A549 (cell line): ENCODE results near the gene IL22. TPM values are rescaled to one million over a fixed set of nuclear protein-coding genes. Genes with fewer than 3 reads are reported as not detected.

Experiments used
- ATAC-seq, 2 experiments: fragments of 200-7000 bp in 1 of 2; fragments of >200 bp in 1 of 2; cut with Nextera tagmentation in 1 of 2; cut with Tn5 transposase in 1 of 2; 3 replicates each; pipeline versions ENCODE4 v1.8.0 to v1.9.1; 2018 to 2020; ENCODE audit warnings: mild to moderate bottlenecking in 1 of 2, moderate library complexity in 1 of 2
- CTCF ChIA-PET: fragments of 300-600 bp; sonication (Branson Sonifier 250); formaldehyde crosslinking; extraction: SDS; loops from one replicate; lab custom pipeline; 2021; ENCODE audit warnings: antibody characterized with exemption, inconsistent platforms; lab: Yijun Ruan, JAX
- POLR2A ChIA-PET: fragments of 350-600 bp; formaldehyde crosslinking; extraction: SDS; loops from one replicate; lab custom pipeline; 2021; ENCODE audit warnings: antibody characterized with exemption, inconsistent platforms; lab: Yijun Ruan, JAX
- DNase-seq, 2 experiments: peaks; one replicate each; pipeline versions ENCODE4 v3.0.0 to v3.0.0-alpha.2; 2011 to 2016; ENCODE audit warnings: low read depth in 1 of 2, low spot score in 1 of 2
- FAIRE-seq: peaks from 2 replicates; lab custom pipeline; 2011; peaks lifted over from hg19 to GRCh38; lab: Jason Lieb, UNC
- H3K27ac ChIP-seq, 2 experiments: fragments of >200 bp; sonication (Bioruptor Twin); formaldehyde crosslinking; 3 replicates each; pipeline ENCODE4 v1.5.1; 2016 to 2017
- H3K4me1 ChIP-seq: fragments of >200 bp; sonication (Bioruptor Twin); formaldehyde crosslinking; 3 replicates; pipeline ENCODE4 v1.6.1; 2016
- H3K4me2 ChIP-seq: fragments of >200 bp; sonication (Bioruptor Twin); formaldehyde crosslinking; 3 replicates; pipeline ENCODE4 v1.6.1; 2016
- H3K4me3 ChIP-seq: fragments of >200 bp; sonication (Bioruptor Twin); formaldehyde crosslinking; 3 replicates; pipeline ENCODE4 v1.5.1; 2016
- H3K9me3 ChIP-seq: fragments of >200 bp; sonication (Bioruptor Twin); formaldehyde crosslinking; 3 replicates; pipeline ENCODE4 v1.6.1; 2016
- BCL3 ChIP-seq: fragments of >200 bp; sonication (Bioruptor Twin); formaldehyde crosslinking; IDR thresholded peaks from 3 replicates; pipeline ENCODE4 v1.6.1; 2016
- CBX2 ChIP-seq: fragments of 200-600 bp; sonication (generic); IDR thresholded peaks from 2 replicates; pipeline ENCODE4 v1.6.1; 2016; ENCODE audit warnings: low read depth, mild to moderate bottlenecking, borderline replicate concordance
- CHD2 ChIP-seq: fragments of 150-350 bp; IDR thresholded peaks from 2 replicates; pipeline ENCODE4 v1.6.1; 2014; ENCODE audit warnings: low read length; ENCODE audit not compliant: partially characterized antibody
- ESRRA ChIP-seq: fragments of 150-350 bp; IDR thresholded peaks from 2 replicates; pipeline ENCODE4 v1.6.1; 2014; ENCODE audit warnings: mild to moderate bottlenecking, low read length, borderline replicate concordance
- FOSB ChIP-seq: fragments of 250-450 bp; sonication (Bioruptor Pico); IDR thresholded peaks from 2 replicates; pipeline ENCODE4 v1.5.0; 2020; ENCODE audit warnings: mild to moderate bottlenecking, moderate library complexity
- FOSL2 ChIP-seq, 2 experiments: fragments of 450-650 bp in 1 of 2; fragments of >200 bp in 1 of 2; sonication (Bioruptor Twin) in 1 of 2; formaldehyde crosslinking; IDR thresholded peaks; 2 replicates each; pipeline versions ENCODE4 v1.5.0 to v1.6.1; 2016 to 2020; ENCODE audit warnings: mild to moderate bottlenecking in 1 of 2, moderate library complexity in 1 of 2
- GATA3 ChIP-seq: IDR thresholded peaks from 2 replicates; pipeline ENCODE4 v1.6.1; 2012; ENCODE audit warnings: borderline replicate concordance
- HDAC2 ChIP-seq: fragments of 200-600 bp; sonication (generic); IDR thresholded peaks from 2 replicates; pipeline ENCODE4 v1.6.1; 2016
- HEYL ChIP-seq: fragments of 250-450 bp; sonication (Bioruptor Pico); IDR thresholded peaks from 2 replicates; pipeline ENCODE4 v1.8.0; 2021; ENCODE audit warnings: mild to moderate bottlenecking, moderate library complexity
- HOXA7 ChIP-seq: fragments of 250-450 bp; sonication (Bioruptor Pico); IDR thresholded peaks from 2 replicates; pipeline ENCODE4 v1.5.0; 2020; ENCODE audit warnings: mild to moderate bottlenecking, moderate library complexity
- HOXB13 ChIP-seq: fragments of 250-450 bp; sonication (Bioruptor Pico); IDR thresholded peaks from 2 replicates; pipeline ENCODE4 v1.5.0; 2020; ENCODE audit warnings: low read depth, mild to moderate bottlenecking, moderate library complexity
- HOXB5 ChIP-seq: fragments of 250-450 bp; sonication (Bioruptor Pico); IDR thresholded peaks from 2 replicates; pipeline ENCODE4 v1.5.0; 2020; ENCODE audit warnings: mild to moderate bottlenecking, moderate library complexity
- JUN ChIP-seq, 2 experiments: fragments of >200 bp; sonication (Bioruptor Twin); formaldehyde crosslinking; IDR thresholded peaks; 2 replicates in 1 of 2; 3 replicates in 1 of 2; pipeline ENCODE4 v1.6.1; 2016 to 2017
- MAX ChIP-seq: IDR thresholded peaks from 2 replicates; pipeline ENCODE4 v1.6.1; 2012
- MAZ ChIP-seq: fragments of 150-350 bp; IDR thresholded peaks from 2 replicates; pipeline ENCODE4 v1.6.1; 2014; ENCODE audit warnings: antibody characterized with exemption, low read depth, low read length, borderline replicate concordance
- NFE2L2 ChIP-seq: fragments of 150-350 bp; conservative IDR thresholded peaks from 2 replicates; pipeline ENCODE4 v1.6.1; 2014; ENCODE audit warnings: low read length
- NPAS2 ChIP-seq: fragments of 250-450 bp; sonication (Bioruptor Pico); IDR thresholded peaks from 2 replicates; pipeline ENCODE4 v1.8.0; 2022; ENCODE audit warnings: mild to moderate bottlenecking, moderate library complexity, borderline replicate concordance
- PBX3 ChIP-seq: IDR thresholded peaks from 2 replicates; pipeline ENCODE4 v1.6.1; 2012
- POLR2A ChIP-seq: IDR thresholded peaks from 2 replicates; pipeline ENCODE4 v1.6.1; 2012; ENCODE audit warnings: mild to moderate bottlenecking, low read length
- RARB ChIP-seq: fragments of 250-450 bp; sonication (Bioruptor Pico); IDR thresholded peaks from 2 replicates; pipeline ENCODE4 v1.8.0; 2021; ENCODE audit warnings: mild to moderate bottlenecking, moderate library complexity
- REST ChIP-seq: fragments of 200-600 bp; sonication (generic); IDR thresholded peaks from 2 replicates; pipeline ENCODE4 v1.6.1; 2016; ENCODE audit warnings: antibody characterized with exemption, mild to moderate bottlenecking, moderate library complexity
- SMC3 ChIP-seq: fragments of >200 bp; sonication (Bioruptor Twin); formaldehyde crosslinking; IDR thresholded peaks from 3 replicates; pipeline ENCODE4 v1.6.1; 2018; ENCODE audit warnings: inconsistent platforms
- SREBF2 ChIP-seq: fragments of 450-650 bp; IDR thresholded peaks from 2 replicates; pipeline ENCODE4 v1.6.1; 2014; ENCODE audit warnings: mild to moderate bottlenecking, moderate library complexity
- USF2 ChIP-seq: fragments of 450-650 bp; IDR thresholded peaks from 2 replicates; pipeline ENCODE4 v1.6.1; 2014; ENCODE audit warnings: antibody characterized with exemption
- ZC3H11A ChIP-seq: fragments of 450-650 bp; IDR thresholded peaks from 2 replicates; pipeline ENCODE4 v1.6.1; 2014; ENCODE audit warnings: antibody characterized with exemption, mild to moderate bottlenecking
- WGBS: methylation state at CpG from one replicate; pipeline ENCODE4 v1.1.6; 2017; ENCODE audit errors: missing lambda C conversion rate; 5-methylcytosine and 5-hydroxymethylcytosine counted together
- polyA plus RNA-seq, 4 experiments: library from polyadenylated mRNA; depleted of rRNA in 3 of 4; stranded (reverse); fragments of >200 nt; fragmentation: RNase III in 1 of 4; extraction: RNeasy Plus Mini Kit Qiagen cat#74134 plus additional on column Dnase treatment in 1 of 4; gene quantifications; 2 replicates in 3 of 4; 3 replicates in 1 of 4; pipeline ENCODE4 v1.2.3, GENCODE V29; 2011 to 2017

Gene IL22
- polyA plus RNA-seq, 2 of the 4 experiments (the other 2 are of a cell fraction), result not detected

- FAIRE-seq, result no peak
- H3K27ac ChIP-seq, result no peak within 1 kb of the TSS
These were observed 27.6 kb downstream of the IL22 start, which contains the start of gene IL26 for GRCh38 chr12:68225576-68226476. TSS of gene IL26 (minus strand) at chr12:68225810. CDS start at chr12:68225756, 54 bp downstream.

GRCh38 chr12:68224613-68225285, 28.7 kb downstream of the IL22 start:
- POLR2A ChIA-PET, result no interaction called here
- no peaks in the 10 kb centered on the region for H3K9me3 ChIP-seq
- ATAC-seq, result no peak
- no peak for TF ChIP-seq BCL3
- no peak for TF ChIP-seq NFE2L2
- TF ChIP-seq HDAC2, result no peak
- no peak for TF ChIP-seq HEYL (CRISPR knock-in tag)
- TF ChIP-seq SMC3, result no peak
- TF ChIP-seq MAX, result no peak
- TF ChIP-seq RARB, result no peak
- TF ChIP-seq CHD2, result no peak
- no peak for TF ChIP-seq FOSL2 (IDR thresholded peaks at IDR 0.05)
- no peak for TF ChIP-seq FOSL2 (CRISPR knock-in tag; IDR thresholded peaks at IDR 0.05)
- TF ChIP-seq GATA3, result no peak
- TF ChIP-seq, all 56 proteins: peak for 0
- no peak overlapping the region for H3K4me3 ChIP-seq
- CTCF ChIA-PET, result interaction anchor here (1.7 to 6.4 kb wide), 4 partner anchors 8 to 96 kb away, joined by 7 to 61 read pairs (median 21); no protein-coding TSS in a partner anchor
- FAIRE-seq (no peak), DNase-seq (no peak)
- H3K4me2 ChIP-seq, result no peak overlapping the region
- H3K27ac ChIP-seq, result no peak overlapping the region
- WGBS, result 13% methylated on average over 3 of the region's 3 CpGs
- H3K4me1 ChIP-seq, result no peaks in the 10 kb centered on the region

More at GRCh38 chr12:68225576-68226476, 27.6 kb downstream of the IL22 start, which contains the start of gene IL26:
- CTCF ChIA-PET, result interaction anchor here (1.7 to 6.4 kb wide), 2 partner anchors 91 to 95 kb away, joined by 8 to 61 read pairs; no protein-coding TSS in a partner anchor
- no peaks in the 10 kb centered on the region for H3K4me1 ChIP-seq
- DNase-seq, result no peak
- TF ChIP-seq PBX3 (no peak), NPAS2 (CRISPR knock-in tag) (no peak), REST (no peak), ZC3H11A (no peak), SREBF2 (no peak), JUN (IDR thresholded peaks at IDR 0.05) (no peak), HOXA7 (CRISPR knock-in tag) (no peak), HDAC2 (no peak), USF2 (no peak), MAZ (no peak), HOXB13 (CRISPR knock-in tag) (no peak), FOSL2 (IDR thresholded peaks at IDR 0.05) (no peak), FOSL2 (CRISPR knock-in tag; IDR thresholded peaks at IDR 0.05) (no peak), FOSB (no peak), ESRRA (no peak), CBX2 (no peak), HOXB5 (CRISPR knock-in tag) (no peak), RARB (no peak), POLR2A (no peak)
- no peak within 1 kb of the TSS for H3K4me3 ChIP-seq
- POLR2A ChIA-PET, result no interaction called here
- no peaks in the 10 kb centered on the region for H3K9me3 ChIP-seq
- no peak for ATAC-seq
- 37% methylated on average over 8 of the region's 8 CpGs for WGBS
- H3K4me2 ChIP-seq, result no peak within 1 kb of the TSS
